ENCODE measurements around the gene CLMN. TPM values are rescaled to one million over a fixed set of nuclear protein-coding genes. Genes with fewer than 3 reads are reported as not detected.

CLMN gene
- total RNA-seq, 1 donor from 2014 or later: 19.6 TPM

- DNase-seq (ENCODE audit: extremely low spot score in 2 of 2): no peak
Measured at GRCh38 chr14:95315579-95315978, 4.1 kb downstream of the CLMN start.

DNA sequence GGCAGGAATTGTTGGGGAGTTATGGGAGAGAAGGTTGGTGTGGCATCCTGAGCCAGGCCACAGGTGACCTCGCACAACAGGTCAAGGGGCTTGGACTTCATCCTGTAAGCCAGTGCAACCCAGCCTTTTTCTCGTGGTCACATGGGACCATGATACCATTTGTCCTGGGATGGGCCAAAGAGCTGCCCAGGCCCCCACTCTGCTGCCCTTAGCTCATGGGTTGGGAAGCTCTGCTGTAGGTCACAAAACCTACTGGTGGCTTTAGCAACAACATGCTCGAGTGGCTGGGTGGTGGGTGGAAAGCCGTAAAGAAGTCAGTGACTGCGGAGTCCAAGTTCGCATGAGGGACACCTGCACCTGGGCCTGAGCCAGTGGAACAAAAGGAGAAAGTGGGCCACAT is 4.6 kb downstream of the CLMN start:
- Histone ChIP-seq H3K27ac (peak overlapping the region; percentile 82), H3K9me3 (no peaks in the 10 kb centered on the region), H3K36me3 (no peaks in the 10 kb centered on the region), H3K4me1 (peaks cover 45% of the 10 kb centered on the region), H3K4me3 (no peak overlapping the region), H3K27me3 (no peaks in the 10 kb centered on the region)
- DNase-seq (ENCODE audit: extremely low spot score in 2 of 2): no peak
- intact Hi-C loops (cut with DNase I): loop anchor here (10.0 kb wide), 1 partner anchor 220 kb away; the partner anchor contains the start of gene GLRX5
- TF ChIP-seq POLR2AphosphoS5 (IDR thresholded peaks at IDR 0.05; ENCODE audit: insufficient read depth in 1 of 2, low read depth in 1 of 2): no peak
- no peak for TF ChIP-seq POLR2A (IDR thresholded peaks at IDR 0.05)
- TF ChIP-seq CTCF (IDR thresholded peaks at IDR 0.05): no peak

More at GRCh38 chr14:95315579-95315978, 4.1 kb downstream of the CLMN start:
- Histone ChIP-seq H3K27me3 (no peaks in the 10 kb centered on the region), H3K4me1 (peaks cover 49% of the 10 kb centered on the region), H3K36me3 (no peaks in the 10 kb centered on the region), H3K4me3 (no peak overlapping the region), H3K9me3 (no peaks in the 10 kb centered on the region), H3K27ac (peak overlapping the region; percentile 82)
- intact Hi-C loops (cut with DNase I): loop anchor here (10.0 kb wide), 1 partner anchor 219 kb away; the partner anchor contains the start of gene GLRX5
- TF ChIP-seq POLR2AphosphoS5 (IDR thresholded peaks at IDR 0.05; ENCODE audit: insufficient read depth in 1 of 2, low read depth in 1 of 2): no peak
- TF ChIP-seq CTCF (IDR thresholded peaks at IDR 0.05): no peak
- no peak for TF ChIP-seq POLR2A (IDR thresholded peaks at IDR 0.05)

- intact Hi-C loops (cut with DNase I): loop anchor here (10.0 kb wide), 1 partner anchor 220 kb away; the partner anchor contains the start of gene GLRX5
- TF ChIP-seq POLR2AphosphoS5 (IDR thresholded peaks at IDR 0.05; ENCODE audit: insufficient read depth in 1 of 2, low read depth in 1 of 2) (no peak), CTCF (IDR thresholded peaks at IDR 0.05) (no peak), POLR2A (IDR thresholded peaks at IDR 0.05) (no peak)
Measured at GRCh38 chr14:95314609-95315008, 5.1 kb downstream of the CLMN start.

DNA sequence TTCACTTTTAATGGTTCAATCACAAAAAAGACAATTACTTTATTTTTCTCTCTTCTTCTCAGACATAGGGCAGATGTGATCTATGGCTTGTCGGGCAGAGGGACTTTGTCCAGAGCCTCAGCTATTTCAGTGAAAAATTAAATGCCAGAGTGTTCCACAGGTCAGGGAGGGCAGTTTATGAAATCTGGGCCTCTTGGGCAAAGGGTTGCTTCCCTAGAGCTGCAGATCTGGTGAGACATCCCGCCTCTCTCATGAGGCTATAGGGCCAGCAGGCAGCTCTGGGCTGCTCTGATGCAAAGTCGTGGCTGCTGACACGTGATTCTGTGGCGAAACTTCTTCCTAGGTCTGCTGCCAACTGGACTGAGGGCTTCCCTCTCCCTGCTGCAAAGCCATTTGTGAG is 6.0 kb downstream of the CLMN start:
- Histone ChIP-seq H3K36me3 (no peaks in the 10 kb centered on the region), H3K4me3 (no peak overlapping the region), H3K27me3 (no peaks in the 10 kb centered on the region), H3K4me1 (peaks cover 35% of the 10 kb centered on the region), H3K27ac (peak overlapping the region; percentile 82), H3K9me3 (no peaks in the 10 kb centered on the region)
- TF ChIP-seq CTCF (IDR thresholded peaks at IDR 0.05) (no peak), POLR2A (IDR thresholded peaks at IDR 0.05) (no peak), POLR2AphosphoS5 (IDR thresholded peaks at IDR 0.05; ENCODE audit: insufficient read depth in 1 of 2, low read depth in 1 of 2) (peak; percentile 78 to 84)
- DNase-seq (ENCODE audit: extremely low spot score in 2 of 2): peak in 1 of 2 donors; percentile 97
- intact Hi-C loops (cut with DNase I): loop anchor here (10.0 kb wide), 1 partner anchor 221 kb away; the partner anchor contains the start of gene GLRX5

More at GRCh38 chr14:95314609-95315008, 5.1 kb downstream of the CLMN start:
- DNase-seq (ENCODE audit: extremely low spot score in 2 of 2): no peak
- Histone ChIP-seq H3K4me1 (peaks cover 44% of the 10 kb centered on the region), H3K4me3 (no peak overlapping the region), H3K27me3 (no peaks in the 10 kb centered on the region), H3K9me3 (no peaks in the 10 kb centered on the region), H3K27ac (peak overlapping the region; percentile 82), H3K36me3 (no peaks in the 10 kb centered on the region)

GRCh38 chr14:95313190-95313589 is 6.5 kb downstream of the CLMN start:
- intact Hi-C loops (cut with DNase I): loop anchor here (10.0 kb wide), 1 partner anchor 222 kb away; the partner anchor contains the start of gene GLRX5
- H3K27ac ChIP-seq: peak overlapping the region; percentile 82

More at GRCh38 chr14:95313190-95313589, 6.5 kb downstream of the CLMN start:
- no peak for DNase-seq (ENCODE audit: extremely low spot score in 2 of 2)
- no peak overlapping the region for H3K4me3 ChIP-seq
- H3K9me3 ChIP-seq: no peaks in the 10 kb centered on the region
- H3K27me3 ChIP-seq: no peaks in the 10 kb centered on the region
- peaks cover 30% of the 10 kb centered on the region for H3K4me1 ChIP-seq
- no peak for TF ChIP-seq POLR2A (IDR thresholded peaks at IDR 0.05)
- TF ChIP-seq CTCF (IDR thresholded peaks at IDR 0.05): no peak
- no peak for TF ChIP-seq POLR2AphosphoS5 (IDR thresholded peaks at IDR 0.05; ENCODE audit: insufficient read depth in 1 of 2, low read depth in 1 of 2)
- H3K36me3 ChIP-seq: no peaks in the 10 kb centered on the region

Data from vagina (tissue), 2 donors.